Activated CD8-positive, alpha-beta T cell treated with anti-CD3 and anti-CD28 coated beads for 36 hours (primary cell): ENCODE data around the gene CTNNA3. TPM values are rescaled to one million over a fixed set of nuclear protein-coding genes. Genes with fewer than 3 reads are reported as not detected.

Experiments
- ATAC-seq: fragments of 200-7000 bp; cut with Tn5 transposase; one replicate; pipeline ENCODE4 v1.10.0; 2021; ENCODE audit warnings: mild to moderate bottlenecking, moderate library complexity
- CTCF ChIA-PET: fragments of 350-600 bp; sonication (Branson Sonifier 250); formaldehyde crosslinking; loops from one replicate; lab custom pipeline; 2021; ENCODE audit warnings: antibody characterized with exemption; lab: Charles Lee
- POLR2A ChIA-PET: fragments of 350-600 bp; sonication (Branson Sonifier 250); formaldehyde crosslinking; loops from one replicate; lab custom pipeline; 2021; ENCODE audit warnings: antibody characterized with exemption; lab: Charles Lee
- DNase-seq: peaks from one replicate; pipeline ENCODE4 v3.0.0-alpha.2; 2020
- H3K27ac Mint-ChIP-seq: one replicate; pipeline ENCODE4 v1.8.0; 2021; ENCODE audit warnings: mild to moderate bottlenecking, mixed read lengths
- H3K27me3 Mint-ChIP-seq: one replicate; pipeline ENCODE4 v1.8.0; 2021; ENCODE audit warnings: mixed read lengths
- H3K36me3 Mint-ChIP-seq: one replicate; pipeline ENCODE4 v1.8.0; 2021; ENCODE audit warnings: low read depth, mixed read lengths
- H3K4me1 Mint-ChIP-seq: one replicate; pipeline ENCODE4 v1.8.0; 2021; ENCODE audit warnings: low read depth, mixed read lengths
- H3K4me3 Mint-ChIP-seq: one replicate; pipeline ENCODE4 v1.8.0; 2021; ENCODE audit warnings: mild to moderate bottlenecking, moderate library complexity, mixed read lengths
- H3K9me3 Mint-ChIP-seq: one replicate; pipeline ENCODE4 v1.8.0; 2021; ENCODE audit warnings: mixed read lengths
- intact Hi-C: fragments of 100-400 bp; cut with micrococcal nuclease; formaldehyde crosslinking; loops from one replicate; pipeline ENCODE4 v1.10.0; 2022
- total RNA-seq, 2 experiments: library from RNA; stranded (reverse); gene quantifications; one replicate each; pipeline ENCODE4 v1.2.3, GENCODE V29; 2021
- TF ChIP-seq, protein P1 (sequence below): fragments of 200-600 bp; IDR thresholded peaks from one replicate; pipeline ENCODE4 v1.8.0; 2022; ENCODE audit warnings: antibody characterized with exemption, mild to moderate bottlenecking

Gene CTNNA3
- total RNA-seq, 2 experiments from 2014 or later: not detected

GRCh38 chr10:66322777-66323176 is 1373.2 kb downstream of the CTNNA3 start:
- DNase-seq: no peak
- Mint-ChIP-seq H3K27me3 (no peaks in the 10 kb centered on the region), H3K4me3 (no peak overlapping the region), H3K27ac (no peak overlapping the region), H3K9me3 (peaks cover 3% of the 10 kb centered on the region), H3K4me1 (no peaks in the 10 kb centered on the region), H3K36me3 (no peaks in the 10 kb centered on the region)
- intact Hi-C loops: no loop called here
- POLR2A ChIA-PET: no interaction called here
- TF ChIP-seq, protein P1, sequence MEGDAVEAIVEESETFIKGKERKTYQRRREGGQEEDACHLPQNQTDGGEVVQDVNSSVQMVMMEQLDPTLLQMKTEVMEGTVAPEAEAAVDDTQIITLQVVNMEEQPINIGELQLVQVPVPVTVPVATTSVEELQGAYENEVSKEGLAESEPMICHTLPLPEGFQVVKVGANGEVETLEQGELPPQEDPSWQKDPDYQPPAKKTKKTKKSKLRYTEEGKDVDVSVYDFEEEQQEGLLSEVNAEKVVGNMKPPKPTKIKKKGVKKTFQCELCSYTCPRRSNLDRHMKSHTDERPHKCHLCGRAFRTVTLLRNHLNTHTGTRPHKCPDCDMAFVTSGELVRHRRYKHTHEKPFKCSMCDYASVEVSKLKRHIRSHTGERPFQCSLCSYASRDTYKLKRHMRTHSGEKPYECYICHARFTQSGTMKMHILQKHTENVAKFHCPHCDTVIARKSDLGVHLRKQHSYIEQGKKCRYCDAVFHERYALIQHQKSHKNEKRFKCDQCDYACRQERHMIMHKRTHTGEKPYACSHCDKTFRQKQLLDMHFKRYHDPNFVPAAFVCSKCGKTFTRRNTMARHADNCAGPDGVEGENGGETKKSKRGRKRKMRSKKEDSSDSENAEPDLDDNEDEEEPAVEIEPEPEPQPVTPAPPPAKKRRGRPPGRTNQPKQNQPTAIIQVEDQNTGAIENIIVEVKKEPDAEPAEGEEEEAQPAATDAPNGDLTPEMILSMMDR: no peak
- CTCF ChIA-PET: no interaction called here
- no peak for ATAC-seq

DNA sequence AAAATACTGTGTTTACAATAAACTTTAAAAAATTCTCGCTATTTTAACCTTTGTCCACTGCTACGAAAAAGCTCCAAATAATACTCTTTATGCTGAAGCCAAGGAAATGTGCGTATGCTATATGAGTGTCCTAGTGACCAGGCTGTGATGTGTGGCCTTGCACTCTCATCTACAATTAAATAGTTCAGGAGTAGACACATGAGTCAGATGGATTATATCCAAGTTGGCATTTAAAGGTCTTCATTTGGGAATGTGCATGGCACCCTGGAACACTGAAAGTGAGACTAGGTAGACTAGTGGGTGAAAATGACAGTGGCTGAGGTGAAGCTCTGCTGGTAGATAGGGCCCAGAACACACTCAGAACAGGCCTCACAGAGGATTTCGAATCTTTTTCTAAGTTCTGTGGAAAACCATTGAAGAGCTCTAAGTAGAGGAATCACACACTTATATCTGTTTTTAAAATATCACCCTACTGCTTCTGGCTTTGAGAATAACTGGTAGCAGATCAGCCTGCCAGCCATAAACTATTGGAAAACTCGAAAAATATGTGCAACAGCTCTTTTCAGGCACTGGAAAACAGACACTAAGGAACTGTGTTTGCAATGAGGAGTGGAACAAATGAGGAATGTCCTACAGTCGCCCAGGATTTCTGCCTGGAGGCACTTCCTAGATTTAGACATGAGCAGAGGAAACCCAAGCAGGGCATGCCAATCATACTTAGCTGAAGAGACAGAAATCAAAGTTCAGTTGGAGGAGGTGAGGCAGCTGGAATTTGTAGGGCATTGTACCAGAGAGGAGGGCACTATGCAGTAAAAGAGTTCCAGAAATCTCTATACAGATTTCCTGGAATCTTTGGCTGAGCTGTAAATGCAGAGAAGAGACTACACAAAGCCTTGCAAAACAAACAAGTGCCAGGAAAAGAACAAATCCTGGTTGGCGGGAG is 1374.0 kb downstream of the CTNNA3 start:
- no peak for DNase-seq
- CTCF ChIA-PET: no interaction called here

GRCh38 chr10:66318761-66319160 is 1377.2 kb downstream of the CTNNA3 start:
- intact Hi-C loops: no loop called here
- ChIA-PET POLR2A (no interaction called here), CTCF (no interaction called here)
- TF ChIP-seq, protein P1: no peak
- no peak for ATAC-seq
- Mint-ChIP-seq H3K9me3 (peaks cover 1% of the 10 kb centered on the region), H3K27ac (no peak overlapping the region), H3K4me3 (no peak overlapping the region), H3K27me3 (no peaks in the 10 kb centered on the region), H3K36me3 (no peaks in the 10 kb centered on the region), H3K4me1 (no peaks in the 10 kb centered on the region)
- no peak for DNase-seq

More for the DNA sequence above, 1374.0 kb downstream of the CTNNA3 start:
- Mint-ChIP-seq H3K4me1 (no peaks in the 10 kb centered on the region), H3K27me3 (no peaks in the 10 kb centered on the region), H3K27ac (no peak overlapping the region), H3K36me3 (no peaks in the 10 kb centered on the region), H3K4me3 (no peak overlapping the region), H3K9me3 (peaks cover 3% of the 10 kb centered on the region)
- intact Hi-C loops: no loop called here
- TF ChIP-seq, protein P1: no peak
- no peak for ATAC-seq
- POLR2A ChIA-PET: no interaction called here

DNA sequence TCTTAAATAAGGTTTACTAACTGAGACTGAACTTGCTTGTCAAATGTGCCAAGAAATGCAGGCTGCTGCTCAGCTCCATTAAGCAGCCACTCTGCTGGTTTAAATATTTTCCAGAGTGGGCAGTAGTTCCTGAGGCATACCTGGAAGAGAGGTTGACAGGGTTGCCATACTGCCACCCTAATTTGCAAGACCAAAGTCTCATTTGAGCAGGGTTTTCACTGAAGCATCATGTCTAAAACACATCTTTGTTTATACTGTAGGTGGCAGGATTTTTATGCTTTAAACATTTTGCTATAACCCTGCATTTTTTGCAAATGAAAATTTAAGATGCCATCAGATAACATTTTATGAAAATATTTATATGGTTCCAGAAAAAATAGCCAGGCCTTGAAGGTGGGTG is 1388.2 kb downstream of the CTNNA3 start:
- no peaks in the 10 kb centered on the region for H3K27me3 Mint-ChIP-seq
- H3K4me3 Mint-ChIP-seq: no peak overlapping the region
- CTCF ChIA-PET: no interaction called here
- no peak for DNase-seq
- POLR2A ChIA-PET: no interaction called here
- H3K27ac Mint-ChIP-seq: no peak overlapping the region
- H3K9me3 Mint-ChIP-seq: peaks cover 2% of the 10 kb centered on the region
- TF ChIP-seq, protein P1: no peak
- no peaks in the 10 kb centered on the region for H3K36me3 Mint-ChIP-seq
- no peak for ATAC-seq
- intact Hi-C loops: no loop called here
- H3K4me1 Mint-ChIP-seq: no peaks in the 10 kb centered on the region

DNA sequence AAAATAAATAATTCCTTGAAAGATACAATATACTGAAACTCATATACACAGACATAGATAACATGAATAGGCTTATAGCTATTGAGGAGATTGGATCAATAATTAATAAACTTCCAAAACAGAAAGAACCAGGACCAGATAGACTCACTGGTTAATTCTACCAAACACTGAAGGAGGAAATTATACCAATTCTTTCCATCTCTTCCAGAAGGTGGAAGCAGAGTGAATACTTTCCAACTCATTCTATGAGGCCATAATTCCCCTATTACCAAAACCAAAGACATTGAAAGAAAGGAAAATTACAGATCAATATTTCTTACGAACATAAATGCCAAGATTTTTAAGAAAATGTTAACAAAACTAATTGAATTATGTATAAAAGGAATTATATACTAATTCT is 1394.9 kb downstream of the CTNNA3 start:
- no peak overlapping the region for H3K27ac Mint-ChIP-seq
- no peaks in the 10 kb centered on the region for H3K4me1 Mint-ChIP-seq
- DNase-seq (no peak), ATAC-seq (no peak)
- H3K27me3 Mint-ChIP-seq: no peaks in the 10 kb centered on the region
- TF ChIP-seq, protein P1: no peak
- intact Hi-C loops: no loop called here
- POLR2A ChIA-PET: no interaction called here
- CTCF ChIA-PET: no interaction called here
- no peak overlapping the region for H3K4me3 Mint-ChIP-seq
- no peaks in the 10 kb centered on the region for H3K36me3 Mint-ChIP-seq
- no peaks in the 10 kb centered on the region for H3K9me3 Mint-ChIP-seq
